Activated CD4-positive, alpha-beta T cell treated with anti-CD3 and anti-CD28 coated beads, Interleukin-10, Interleukin-2, amounts not matched to agents 100 ng/mL and 50 ng/mL, durations not matched to agents 16 hours and 8 hours (primary cell): ENCODE results near the gene RASGRF1.
A peak's percentile ranks its signal among the peaks of the same experiment; 100 is the strongest.
"Not testable (repeated sequence)": the region's sequence is repeated elsewhere in the genome, so short reads cannot be mapped to it uniquely, and the experiment has no call there.

Experiments used
- DNase-seq: peaks from one replicate; pipeline ENCODE4 v3.0.0-alpha.2; 2020

The RASGRF1 gene

DNA sequence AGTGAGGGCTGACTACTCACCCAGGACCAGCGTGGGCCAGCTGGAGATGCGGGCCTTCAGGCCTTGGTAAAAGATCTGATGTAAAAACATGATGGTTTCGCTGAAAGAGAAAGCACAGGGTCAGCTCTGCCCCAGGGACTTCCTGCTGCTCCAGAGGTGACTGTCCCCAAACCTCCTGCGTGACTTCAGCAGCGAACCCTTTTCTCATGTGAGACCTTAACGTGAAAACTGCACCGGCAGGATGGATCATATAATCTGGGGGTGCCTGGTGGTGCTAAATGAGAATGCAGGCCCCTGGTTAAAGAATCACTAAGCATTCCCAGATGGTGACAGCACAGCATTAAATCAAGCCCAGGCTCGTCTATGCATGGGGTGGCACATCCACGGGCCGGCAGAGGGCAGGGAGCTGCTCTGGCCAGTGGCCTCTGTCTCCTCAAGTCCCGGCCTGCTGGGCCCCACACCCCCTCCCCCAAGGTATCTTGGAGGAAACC, 55.4 kb downstream of the RASGRF1 start:
- no peak for DNase-seq

DNA sequence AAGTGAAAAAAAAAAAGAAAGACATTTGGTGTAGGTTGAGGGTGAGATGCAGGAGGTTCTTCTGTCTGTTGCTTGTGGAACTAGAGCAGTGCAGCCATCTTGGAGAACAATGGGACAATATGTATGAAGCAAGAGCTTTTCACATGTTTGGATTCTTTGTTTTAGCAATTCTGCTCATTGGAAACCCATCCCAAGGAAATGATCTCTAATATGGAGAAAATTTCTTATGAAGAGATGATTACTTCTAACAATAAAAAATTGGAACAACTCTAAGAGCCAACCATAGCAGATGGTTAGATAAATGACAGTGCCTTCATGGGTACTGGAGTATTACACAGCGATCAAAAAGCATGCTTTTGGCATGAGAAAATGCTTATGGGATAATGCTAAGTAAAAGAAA, 56.3 kb downstream of the RASGRF1 start:
- DNase-seq = no peak

- DNase-seq = no peak
These were observed 57.9 kb downstream of the RASGRF1 start for GRCh38 chr15:79032656-79033055.

DNA sequence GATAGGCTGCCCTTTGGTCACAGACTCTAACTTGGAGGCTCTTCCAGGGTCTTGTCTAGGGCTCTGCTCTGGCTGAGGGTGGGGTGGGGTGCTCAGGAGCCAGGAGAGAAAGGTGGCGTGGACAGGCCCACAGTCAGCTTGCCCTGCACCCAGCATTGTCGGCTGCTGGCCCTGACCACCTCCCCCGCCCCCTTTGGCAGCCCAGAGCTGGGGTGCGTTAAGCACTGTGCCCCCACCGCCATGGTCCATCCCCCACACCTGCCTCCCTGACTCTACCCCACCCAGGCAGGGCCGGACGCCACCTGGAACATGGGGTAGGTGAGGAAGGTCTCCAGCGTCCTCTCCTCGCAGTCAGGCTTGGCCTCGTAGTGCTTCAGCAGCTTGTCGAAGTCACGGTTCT, 58.8 kb downstream of the RASGRF1 start:
- no peak for DNase-seq

GRCh38 chr15:79031201-79031600, 59.4 kb downstream of the RASGRF1 start:
- no peak for DNase-seq

DNA sequence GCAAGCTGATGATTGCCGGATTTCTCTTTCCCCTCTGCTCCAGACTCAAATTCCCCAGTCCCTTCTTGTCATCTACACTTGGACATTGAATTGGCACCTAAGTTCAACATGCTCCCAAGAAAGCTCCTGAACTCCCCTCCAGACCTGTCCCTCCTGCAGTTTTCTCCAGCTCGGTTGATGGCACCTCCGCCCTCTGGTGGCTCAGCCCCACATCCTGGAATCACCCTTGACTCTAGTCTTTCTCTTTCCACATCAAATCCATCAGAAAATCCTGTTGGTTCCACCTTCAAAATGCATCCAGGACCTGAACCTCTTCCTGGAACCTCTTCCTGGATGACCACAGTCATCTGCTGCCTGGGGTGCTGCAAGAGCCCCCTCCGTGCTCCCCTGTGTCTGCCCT, 60.1 kb downstream of the RASGRF1 start:
- no peak for DNase-seq

GRCh38 chr15:79028411-79028964, 62.1 kb downstream of the RASGRF1 start:
- peak; percentile 47 for DNase-seq

DNA sequence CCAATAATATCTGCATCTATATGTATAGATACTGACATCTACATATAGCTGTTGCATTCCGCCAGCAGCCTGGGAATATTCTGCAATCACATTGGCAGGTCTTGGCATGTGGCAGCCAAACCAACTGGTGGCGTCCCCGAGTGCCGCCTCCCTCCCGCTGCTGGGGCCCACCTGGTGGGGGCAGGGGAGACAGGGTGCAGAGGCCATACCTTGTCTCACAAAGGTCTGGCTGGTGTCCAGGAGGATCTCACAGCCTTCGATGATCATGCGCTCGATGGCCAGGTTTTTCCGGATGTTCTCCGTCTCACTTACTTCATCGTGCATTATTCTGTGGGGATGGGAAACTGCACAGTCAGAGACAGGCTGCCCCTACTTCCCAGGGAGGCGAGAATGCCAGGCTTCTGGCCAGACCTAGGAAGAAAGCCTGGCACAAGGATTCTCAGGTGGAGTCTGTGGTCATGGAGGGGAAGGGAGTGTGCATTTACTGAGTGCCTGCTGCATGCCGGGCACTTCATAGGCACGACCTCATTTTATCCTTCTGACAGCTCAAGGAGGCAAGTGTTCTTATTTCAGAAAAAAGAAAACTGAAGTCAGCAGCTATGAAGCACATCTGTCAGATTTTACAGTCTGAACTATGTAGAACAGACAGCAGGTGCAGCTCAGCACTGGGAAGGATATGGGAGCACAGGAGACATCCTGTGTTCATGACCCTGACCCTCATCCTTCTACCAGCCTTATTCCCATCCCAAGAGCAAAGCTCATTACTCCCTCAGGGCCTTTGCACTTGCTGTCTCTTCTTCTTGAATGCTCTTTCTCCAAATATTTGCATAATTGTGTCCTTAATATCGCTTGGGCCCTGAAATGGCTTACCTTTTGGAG, 62.8 kb downstream of the RASGRF1 start:
- DNase-seq = no peak

DNA sequence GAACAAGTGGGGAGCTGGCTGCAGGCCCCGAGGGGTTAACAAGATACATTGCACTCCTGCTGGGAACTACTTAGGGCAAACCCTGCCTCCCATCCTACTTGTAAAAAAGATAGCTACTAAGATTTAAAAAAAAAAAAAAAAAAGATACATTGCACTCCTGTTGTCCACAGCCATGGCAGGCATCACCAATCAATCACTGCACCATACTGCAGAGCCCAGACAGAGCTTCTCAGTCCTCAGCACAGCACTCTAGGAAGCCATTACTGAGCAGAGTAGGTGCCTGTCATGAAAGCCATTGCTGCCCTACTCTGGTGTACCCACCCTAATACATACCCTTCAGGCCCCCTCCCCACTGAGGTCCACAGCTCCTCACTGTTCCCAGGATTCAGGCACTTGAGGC, 64.8 kb downstream of the RASGRF1 start:
- DNase-seq = no peak

GRCh38 chr15:79025201-79025600, 65.4 kb downstream of the RASGRF1 start:
- DNase-seq = no peak

- DNase-seq = not testable (repeated sequence)
These were observed 66.1 kb downstream of the RASGRF1 start for GRCh38 chr15:79024493-79024892.

GRCh38 chr15:79023918-79024317, 66.7 kb downstream of the RASGRF1 start:
- DNase-seq = no peak

DNA sequence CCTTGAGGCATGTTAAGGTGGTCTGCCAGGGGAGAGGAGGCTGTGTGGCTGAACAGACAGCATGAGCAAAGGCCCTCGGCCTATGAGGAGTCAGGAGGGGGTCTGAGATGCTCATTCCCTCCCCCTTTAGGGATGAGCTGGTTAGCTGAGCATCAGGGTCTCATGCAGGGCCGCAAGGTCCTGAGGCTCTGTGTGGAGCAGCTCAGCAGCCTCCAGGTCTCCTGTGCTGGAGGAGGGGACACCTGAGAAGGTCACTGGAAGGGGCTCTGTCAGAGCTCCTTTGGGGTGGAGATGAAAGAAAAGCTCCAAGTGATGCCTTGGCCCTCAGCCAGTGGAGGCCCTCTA, 67.1 kb downstream of the RASGRF1 start:
- no peak for DNase-seq

- no peak for DNase-seq
These were observed 71.6 kb downstream of the RASGRF1 start for GRCh38 chr15:79018960-79019359.

GRCh38 chr15:79017953-79018352, 72.6 kb downstream of the RASGRF1 start:
- DNase-seq = no peak

DNA sequence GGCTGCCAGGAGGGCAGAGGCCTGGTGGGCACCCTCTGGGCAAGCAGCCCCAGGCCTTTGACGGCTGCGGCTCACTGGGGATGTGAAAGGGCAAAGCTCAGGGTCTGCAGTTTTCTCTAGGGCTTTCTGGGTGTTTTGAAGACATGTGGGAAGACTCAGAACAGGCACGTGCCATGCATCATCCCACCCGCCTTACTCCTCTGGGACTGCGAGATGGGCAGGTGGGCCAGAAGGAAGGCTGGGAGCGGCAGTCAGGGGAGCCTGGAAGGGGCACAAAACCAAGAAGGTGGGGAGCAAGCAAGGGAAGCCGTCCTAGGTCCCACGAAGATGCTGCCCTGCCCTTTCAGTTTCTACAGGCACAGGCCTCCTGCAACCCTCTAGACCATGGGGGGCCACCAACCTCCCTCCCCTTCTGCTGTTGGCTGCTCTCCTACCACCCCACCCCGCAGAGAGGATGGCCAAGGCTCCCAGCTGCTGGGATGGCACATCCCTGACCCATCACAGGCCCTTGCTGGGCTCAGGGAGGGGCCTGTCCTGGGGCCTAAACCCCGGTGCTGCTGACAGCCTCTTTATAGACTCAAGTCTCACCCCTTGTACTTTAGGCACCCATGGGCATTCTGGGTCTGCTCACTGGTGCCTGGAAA, 73.9 kb downstream of the RASGRF1 start:
- DNase-seq = no peak

GRCh38 chr15:79015416-79015815, 75.2 kb downstream of the RASGRF1 start:
- no peak for DNase-seq

DNA sequence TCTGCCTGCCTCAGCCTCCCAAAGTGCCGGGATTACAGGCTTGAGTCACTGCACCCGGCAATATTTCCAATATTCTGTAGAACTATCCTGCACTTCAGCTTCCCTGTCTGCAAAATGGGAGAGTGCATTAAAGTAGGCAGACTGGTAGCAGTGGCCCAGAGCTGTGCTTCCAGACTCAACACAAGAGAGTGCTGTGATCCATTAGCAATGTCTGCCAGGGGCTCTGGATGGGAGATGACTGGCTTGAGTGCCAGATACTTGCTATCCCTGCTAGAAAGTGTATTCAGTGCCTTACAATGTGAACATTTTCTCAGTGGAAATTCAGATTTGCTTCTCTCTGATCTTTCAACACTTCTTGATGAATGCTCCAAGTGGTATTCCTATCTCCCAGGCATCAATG, 80.3 kb downstream of the RASGRF1 start:
- no peak for DNase-seq

DNA sequence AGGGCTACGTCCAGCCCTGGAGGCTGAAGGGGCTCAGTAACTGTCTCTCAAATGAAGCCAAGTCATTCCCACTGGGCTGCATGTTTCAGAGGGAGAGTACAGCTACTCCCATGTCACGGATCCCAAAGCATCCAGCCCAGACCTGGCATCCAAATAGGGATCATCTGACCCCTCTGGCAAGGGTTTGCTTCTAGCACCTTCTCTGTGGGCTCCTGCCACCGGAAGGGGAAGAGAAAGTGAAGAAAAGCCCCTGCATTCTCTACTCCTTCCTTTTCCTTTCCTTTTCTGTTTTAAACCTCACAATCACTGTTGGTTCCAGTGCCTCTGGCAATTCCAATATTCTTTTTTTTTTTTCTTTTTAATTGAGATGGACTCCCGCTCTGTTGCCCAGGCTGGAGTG, 81.2 kb downstream of the RASGRF1 start:
- DNase-seq = no peak

- no peak for DNase-seq
These were observed 81.9 kb downstream of the RASGRF1 start for GRCh38 chr15:79008659-79009058.

GRCh38 chr15:79007066-79007465, 83.5 kb downstream of the RASGRF1 start:
- peak; percentile 36 for DNase-seq

DNA sequence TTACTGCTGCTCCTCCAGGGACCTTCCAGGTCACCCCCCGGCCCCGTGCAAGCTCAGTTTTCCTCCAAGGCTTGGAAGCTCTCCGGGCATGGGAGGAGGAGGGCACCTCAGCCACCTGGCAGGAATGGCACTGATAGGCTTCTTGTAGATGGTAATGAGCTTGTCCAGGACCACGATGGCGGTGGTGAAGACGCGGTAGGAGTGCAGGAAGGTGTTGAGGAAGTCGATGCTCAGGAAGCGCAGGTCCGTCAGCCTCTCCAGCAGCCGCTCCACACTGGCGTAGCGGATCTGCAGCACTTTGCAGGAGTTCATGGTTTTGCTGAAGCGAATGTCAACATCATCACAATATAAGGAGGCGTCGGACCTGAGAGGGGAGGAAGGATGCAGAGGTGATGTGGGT, 84.5 kb downstream of the RASGRF1 start:
- DNase-seq = no peak

GRCh38 chr15:79004336-79004735, 86.2 kb downstream of the RASGRF1 start:
- peak; percentile 42 for DNase-seq

DNA sequence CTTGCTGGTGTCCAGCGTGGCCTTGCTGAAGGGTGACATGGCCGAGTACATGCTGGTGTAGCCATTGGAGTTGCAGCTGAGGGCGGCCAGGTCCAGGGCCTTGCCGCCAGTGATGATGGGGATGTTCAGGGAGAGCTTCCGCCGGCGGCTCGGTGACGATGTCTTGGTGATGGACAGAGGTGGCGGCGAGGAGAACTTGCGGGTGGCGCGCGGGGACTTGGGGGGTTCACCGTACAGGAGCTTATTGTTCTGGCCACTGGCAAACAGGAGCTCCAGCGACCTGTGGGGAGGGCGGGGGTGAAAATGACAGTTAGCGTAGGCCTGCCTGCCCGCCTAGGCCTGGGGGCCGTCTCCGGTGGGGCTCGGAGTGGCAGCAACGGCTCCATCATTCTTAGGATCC, 86.7 kb downstream of the RASGRF1 start:
- DNase-seq = no peak
